Measurements from ENCODE around the gene FBXL7. TPM values are rescaled to one million over a fixed set of nuclear protein-coding genes. Genes with fewer than 3 reads are reported as not detected.

FBXL7 gene
- total RNA-seq, 2 experiments from 2014 or later: not detected

GRCh38 chr5:15786326-15786725 lies 286.3 kb downstream of the FBXL7 start:
- Mint-ChIP-seq H3K4me3 (no peak overlapping the region), H3K27ac (no peak overlapping the region), H3K36me3 (ENCODE audit: low read depth) (no peaks in the 10 kb centered on the region), H3K27me3 (no peaks in the 10 kb centered on the region), H3K4me1 (ENCODE audit: low read depth) (no peaks in the 10 kb centered on the region), H3K9me3 (no peaks in the 10 kb centered on the region)
- Histone ChIP-seq H3K4me1 (ENCODE audit: insufficient read depth, low read length) (no peaks in the 10 kb centered on the region), H3K27ac (ENCODE audit: low read depth in 1 of 2, low read length in 2 of 2) (no peak overlapping the region), H3K27me3 (ENCODE audit: control insufficient read depth in 1 of 2, insufficient read depth in 2 of 2, low read length in 2 of 2) (no peaks in the 10 kb centered on the region), H3K9me3 (ENCODE audit: control insufficient read depth in 1 of 2, insufficient read depth in 1 of 2, low read length in 2 of 2) (peaks cover 0 to 6% of the 10 kb centered on the region in 2 experiments), H3K4me3 (ENCODE audit: low read length) (no peak overlapping the region), H3K36me3 (ENCODE audit: insufficient read depth, low read length) (no peaks in the 10 kb centered on the region)
- ChIA-PET POLR2A (no interaction called here), CTCF (no interaction called here)
- DNase-seq (no peak), ATAC-seq (ENCODE audit: poor library complexity) (no peak)
- intact Hi-C loops (cut with DNase I, micrococcal nuclease): no loop called here
- TF ChIP-seq CTCF (IDR thresholded peaks at IDR 0.05): no peak

- H3K4me1 ChIP-seq (ENCODE audit: insufficient read depth, low read length): no peaks in the 10 kb centered on the region
- H3K27ac Mint-ChIP-seq: no peak overlapping the region
- H3K27me3 ChIP-seq (ENCODE audit: control insufficient read depth in 1 of 2, insufficient read depth in 2 of 2, low read length in 2 of 2): no peaks in the 10 kb centered on the region
- no peaks in the 10 kb centered on the region for H3K27me3 Mint-ChIP-seq
- H3K4me1 Mint-ChIP-seq (ENCODE audit: low read depth): no peaks in the 10 kb centered on the region
- H3K9me3 Mint-ChIP-seq: no peaks in the 10 kb centered on the region
- no peak for TF ChIP-seq CTCF (IDR thresholded peaks at IDR 0.05)
- no peak for DNase-seq
- peaks cover 0 to 6% of the 10 kb centered on the region in 2 experiments for H3K9me3 ChIP-seq (ENCODE audit: control insufficient read depth in 1 of 2, insufficient read depth in 1 of 2, low read length in 2 of 2)
- H3K36me3 ChIP-seq (ENCODE audit: insufficient read depth, low read length): no peaks in the 10 kb centered on the region
- H3K4me3 ChIP-seq (ENCODE audit: low read length): no peak overlapping the region
- no peak overlapping the region for H3K27ac ChIP-seq (ENCODE audit: low read depth in 1 of 2, low read length in 2 of 2)
- POLR2A ChIA-PET: no interaction called here
- no peak overlapping the region for H3K4me3 Mint-ChIP-seq
- no peak for ATAC-seq (ENCODE audit: poor library complexity)
- intact Hi-C loops (cut with DNase I, micrococcal nuclease): no loop called here
- no peaks in the 10 kb centered on the region for H3K36me3 Mint-ChIP-seq (ENCODE audit: low read depth)
- CTCF ChIA-PET: no interaction called here
Observed at GRCh38 chr5:15786884-15787283, 286.9 kb downstream of the FBXL7 start.

GRCh38 chr5:15787681-15788080 lies 287.7 kb downstream of the FBXL7 start:
- no peak for TF ChIP-seq CTCF (IDR thresholded peaks at IDR 0.05)
- Histone ChIP-seq H3K9me3 (ENCODE audit: control insufficient read depth in 1 of 2, insufficient read depth in 1 of 2, low read length in 2 of 2) (peaks cover under 1 to 6% of the 10 kb centered on the region in 2 experiments), H3K4me1 (ENCODE audit: insufficient read depth, low read length) (no peaks in the 10 kb centered on the region), H3K27me3 (ENCODE audit: control insufficient read depth in 1 of 2, insufficient read depth in 2 of 2, low read length in 2 of 2) (no peaks in the 10 kb centered on the region), H3K36me3 (ENCODE audit: insufficient read depth, low read length) (no peaks in the 10 kb centered on the region), H3K27ac (ENCODE audit: low read depth in 1 of 2, low read length in 2 of 2) (no peak overlapping the region), H3K4me3 (ENCODE audit: low read length) (no peak overlapping the region)
- no peak overlapping the region for H3K4me3 Mint-ChIP-seq
- intact Hi-C loops (cut with DNase I, micrococcal nuclease): no loop called here
- H3K27ac Mint-ChIP-seq: no peak overlapping the region
- H3K4me1 Mint-ChIP-seq (ENCODE audit: low read depth): no peaks in the 10 kb centered on the region
- DNase-seq: no peak
- no peaks in the 10 kb centered on the region for H3K36me3 Mint-ChIP-seq (ENCODE audit: low read depth)
- no peaks in the 10 kb centered on the region for H3K9me3 Mint-ChIP-seq
- H3K27me3 Mint-ChIP-seq: no peaks in the 10 kb centered on the region
- POLR2A ChIA-PET: no interaction called here
- CTCF ChIA-PET: no interaction called here
- ATAC-seq (ENCODE audit: poor library complexity): no peak
